Measurements from ENCODE around the gene FLYWCH1. TPM values are rescaled to one million over a fixed set of nuclear protein-coding genes. Genes with fewer than 3 reads are reported as not detected.

FLYWCH1 gene
- total and polyA plus RNA-seq, 2 of the 8 experiments (the other 6 are each of a cell fraction or from before 2014, with no cell fraction given) = 12.4 to 23.5 TPM

DNA sequence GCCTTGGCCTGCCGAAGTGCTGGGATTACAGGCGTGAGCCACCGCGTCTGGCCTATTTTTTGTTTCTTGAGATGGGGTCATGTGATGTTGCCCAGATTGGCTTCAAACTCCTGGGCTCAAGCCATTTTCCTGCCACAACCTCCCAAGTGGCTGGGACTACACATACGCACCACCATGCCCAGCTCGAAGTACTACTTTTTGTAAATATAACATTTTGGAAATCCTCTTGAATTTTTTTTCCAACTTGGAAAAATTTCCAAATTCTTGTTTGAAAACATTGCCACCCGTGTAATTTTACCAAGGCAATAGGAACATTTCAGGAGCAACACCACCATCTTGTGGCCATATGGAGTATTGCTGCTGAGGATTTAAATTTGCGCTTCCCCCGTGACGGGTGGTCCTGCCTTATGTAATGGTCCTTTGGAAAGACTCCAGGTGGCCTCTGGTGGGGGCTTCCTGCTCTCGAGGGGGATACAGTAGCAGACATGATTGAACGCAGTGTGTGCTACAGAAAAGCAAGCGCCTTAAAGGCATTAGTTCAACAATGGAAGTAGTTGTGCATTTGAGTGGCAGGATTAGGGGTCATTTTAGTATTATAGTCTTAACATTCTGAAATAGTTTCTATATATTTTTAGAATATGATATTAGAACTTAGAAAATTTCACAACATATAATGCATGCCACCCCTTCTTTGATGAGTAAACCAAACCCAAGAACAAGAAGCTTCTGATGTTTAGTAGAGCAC is 8.0 kb downstream of the FLYWCH1 start:
- no peak overlapping the region for H3K4me2 ChIP-seq (ENCODE audit: insufficient read depth in 1 of 2, low read depth in 2 of 2, low read length in 2 of 2)
- FAIRE-seq (peak; percentile 83), DNase-seq (ENCODE audit: low read depth in 1 of 2, low spot score in 2 of 2) (peak in 1 of 2 experiments; percentile 83)
- CTCF ChIA-PET (ENCODE audit: partially characterized antibody) = interaction anchor here (0.7 to 10.4 kb wide), 25 partner anchors 6 to 97 kb away, joined by 3 to 98 read pairs (median 4); partner anchors contain the start of genes FLYWCH1 and FLYWCH2
- POLR2A ChIA-PET (ENCODE audit: partially characterized antibody) = interaction anchor here (1.5 kb wide), 1 partner anchor 10 kb away, joined by 5 read pairs; no protein-coding TSS in a partner anchor
- no peaks in the 10 kb centered on the region for H3K9me3 ChIP-seq (ENCODE audit: insufficient read depth in 2 of 2, low read depth in 1 of 2, low read length in 1 of 2)
- no peaks in the 10 kb centered on the region for H3K27me3 ChIP-seq (replicated peaks in 1 of 4; ENCODE audit: control insufficient read depth in 3 of 4, extremely low read depth in 1 of 4, insufficient read depth in 3 of 4, low read length in 3 of 4)
- WGBS, 2 experiments (ENCODE audit: extremely low coverage in 1 of 2, insufficient coverage in 1 of 2, insufficient read length in 1 of 2, insufficient replicate concordance in 2 of 2, low coverage in 1 of 2, low lambda C conversion rate in 2 of 2, missing lambda C conversion rate in 1 of 2) = 48% methylated on average over 13 of the region's 13 CpGs; no CpG with 5 or more reads in 1 of the 2 experiments
- no peak overlapping the region for H2BK12ac ChIP-seq (ENCODE audit: low read depth, low read length)
- no peak overlapping the region for H2BK15ac ChIP-seq (ENCODE audit: low read length)
- H3K9ac ChIP-seq (replicated peaks in 1 of 4; ENCODE audit: extremely low read depth in 1 of 4, low read depth in 3 of 4, low read length in 3 of 4) = no peak overlapping the region
- no peak overlapping the region for H3K14ac ChIP-seq (ENCODE audit: insufficient read length)
- H2BK20ac ChIP-seq (ENCODE audit: low read length) = no peak overlapping the region
- H3K36me3 ChIP-seq (ENCODE audit: control insufficient read depth in 2 of 4, insufficient read depth in 4 of 4, low read length in 3 of 4) = no peaks in the 10 kb centered on the region; a peak in 1 of 8 replicates
- no peaks in the 10 kb centered on the region for H4K20me1 ChIP-seq (replicated peaks in 1 of 2; ENCODE audit: control insufficient read depth in 1 of 2, insufficient read depth in 2 of 2, low read length in 2 of 2)
- H3K79me2 ChIP-seq (ENCODE audit: control insufficient read depth in 1 of 2, insufficient read depth in 2 of 2, low read length in 2 of 2) = no peaks in the 10 kb centered on the region
- H2AK5ac ChIP-seq (ENCODE audit: low read depth, low read length) = no peak overlapping the region
- no peak for TF ChIP-seq CHD1 (IDR thresholded peaks at IDR 0.05; ENCODE audit: low read depth, low read length)
- TF ChIP-seq, protein P1, sequence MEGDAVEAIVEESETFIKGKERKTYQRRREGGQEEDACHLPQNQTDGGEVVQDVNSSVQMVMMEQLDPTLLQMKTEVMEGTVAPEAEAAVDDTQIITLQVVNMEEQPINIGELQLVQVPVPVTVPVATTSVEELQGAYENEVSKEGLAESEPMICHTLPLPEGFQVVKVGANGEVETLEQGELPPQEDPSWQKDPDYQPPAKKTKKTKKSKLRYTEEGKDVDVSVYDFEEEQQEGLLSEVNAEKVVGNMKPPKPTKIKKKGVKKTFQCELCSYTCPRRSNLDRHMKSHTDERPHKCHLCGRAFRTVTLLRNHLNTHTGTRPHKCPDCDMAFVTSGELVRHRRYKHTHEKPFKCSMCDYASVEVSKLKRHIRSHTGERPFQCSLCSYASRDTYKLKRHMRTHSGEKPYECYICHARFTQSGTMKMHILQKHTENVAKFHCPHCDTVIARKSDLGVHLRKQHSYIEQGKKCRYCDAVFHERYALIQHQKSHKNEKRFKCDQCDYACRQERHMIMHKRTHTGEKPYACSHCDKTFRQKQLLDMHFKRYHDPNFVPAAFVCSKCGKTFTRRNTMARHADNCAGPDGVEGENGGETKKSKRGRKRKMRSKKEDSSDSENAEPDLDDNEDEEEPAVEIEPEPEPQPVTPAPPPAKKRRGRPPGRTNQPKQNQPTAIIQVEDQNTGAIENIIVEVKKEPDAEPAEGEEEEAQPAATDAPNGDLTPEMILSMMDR (IDR thresholded peaks at IDR 0.05; ENCODE audit: control extremely low read depth in 1 of 3, insufficient read depth in 1 of 3, low read depth in 1 of 3, low read length in 3 of 3) = peak; percentile 55 to 85 (median 76)
- peak; percentile 83 to 84 for TF ChIP-seq RAD21 (IDR thresholded peaks at IDR 0.05 in 1 of 2, conservative IDR thresholded peaks at IDR 0.05 in 1 of 2; ENCODE audit: low read depth in 2 of 2, low read length in 2 of 2)
- peak; percentile 23 for TF ChIP-seq ASH2L (IDR thresholded peaks at IDR 0.05; ENCODE audit: low read length)
- no peaks in the 10 kb centered on the region for H3K79me1 ChIP-seq (ENCODE audit: low read depth, low read length)
- H2BK120ac ChIP-seq (replicated peaks; ENCODE audit: low read depth, low read length) = no peak overlapping the region
- H4K91ac ChIP-seq (replicated peaks; ENCODE audit: insufficient read length, low read length) = no peak overlapping the region
- no peak overlapping the region for H4K8ac ChIP-seq (ENCODE audit: extremely low read depth, insufficient read depth, low read length)
- no peak overlapping the region for H3K4ac ChIP-seq (replicated peaks; ENCODE audit: insufficient read length, low read depth, low read length)
- no peaks in the 10 kb centered on the region for H3K23me2 ChIP-seq (ENCODE audit: low read depth, low read length)
- H3K18ac ChIP-seq (ENCODE audit: extremely low read depth, low read length) = no peak overlapping the region
- no peak overlapping the region for H2AFZ ChIP-seq (ENCODE audit: low read length)
- no peak overlapping the region for H3K4me3 ChIP-seq (ENCODE audit: extremely low read depth in 1 of 4, insufficient read depth in 2 of 4, low read depth in 3 of 4, low read length in 4 of 4)
- H3K4me1 ChIP-seq (replicated peaks in 1 of 4; ENCODE audit: control insufficient read depth in 3 of 4, insufficient read depth in 4 of 4, low read length in 3 of 4) = peaks cover 0 to 2% (median under 1%) of the 10 kb centered on the region in 4 experiments; a peak in 3 of 7 replicates
- H4K5ac ChIP-seq (ENCODE audit: insufficient read length, low read depth, low read length) = no peak overlapping the region
- no peak overlapping the region for H3K56ac ChIP-seq (replicated peaks; ENCODE audit: insufficient read length, low read depth, low read length)
- H3K23ac ChIP-seq (ENCODE audit: insufficient read length) = no peak overlapping the region
- H2BK5ac ChIP-seq (ENCODE audit: low read depth, low read length) = no peak overlapping the region
- no peak overlapping the region for H3K27ac ChIP-seq (ENCODE audit: low read depth, low read length)

Data from H1 (cell line).